Fibroblast of lung (primary cell): ENCODE data around the gene MYL4.

Experiments used
- CTCF ChIP-seq, 2 donors: IDR thresholded peaks in 1 of 2; conservative IDR thresholded peaks in 1 of 2; 1 replicate in 1 of 2; 2 replicates in 1 of 2; pipeline ENCODE4 v1.5.1; 2011 to 2012; ENCODE audit warnings: low read length in 2 of 2, control low read depth in 1 of 2, inconsistent platforms in 1 of 2, low read depth in 1 of 2, mild to moderate bottlenecking in 1 of 2
- EZH2 ChIP-seq: IDR thresholded peaks from 2 replicates; pipeline ENCODE4 v1.5.1; 2012; ENCODE audit warnings: low read length, control low read depth, mild to moderate bottlenecking; ENCODE audit errors: missing control alignments

- TF ChIP-seq CTCF (conservative IDR thresholded peaks at IDR 0.05 in 1 of 2, IDR thresholded peaks at IDR 0.05 in 1 of 2; ENCODE audit: low read depth in 1 of 2, low read length in 2 of 2) (no peak), EZH2 (no peak)
Observed at GRCh38 chr17:47190243-47190642, 18.9 kb upstream of the MYL4 start.
